DOHH2 (cell line): ENCODE data around the gene TNFAIP1.

Source experiments
- H3F3A ChIP-seq: fragments of 200-600 bp; sonication (generic), shearing (Covaris generic); 2 replicates; pipeline ENCODE4 v1.6.0; 2016; ENCODE audit warnings: antibody characterized with exemption, mild to moderate bottlenecking; ENCODE audit not compliant: control insufficient read depth, insufficient read depth
- H3K27ac ChIP-seq: fragments of 200-600 bp; sonication (generic); 2 replicates; pipeline ENCODE4 v1.5.1; 2014; ENCODE audit warnings: low read depth, mild to moderate bottlenecking, low read length, moderate library complexity
- H3K27me3 ChIP-seq: fragments of 200-600 bp; sonication (generic); 2 replicates; pipeline ENCODE4 v1.6.1; 2014; ENCODE audit warnings: mild to moderate bottlenecking, low read length, mixed read lengths; ENCODE audit not compliant: control insufficient read depth
- H3K36me3 ChIP-seq: fragments of 200-600 bp; sonication (generic); 2 replicates; pipeline ENCODE4 v1.6.1; 2014; ENCODE audit warnings: mild to moderate bottlenecking, low read length, moderate library complexity, mixed read lengths; ENCODE audit not compliant: control insufficient read depth
- H3K4me1 ChIP-seq: fragments of 200-600 bp; sonication (generic); 2 replicates; pipeline ENCODE4 v1.6.1; 2014; ENCODE audit warnings: mild to moderate bottlenecking, low read length, mixed read lengths; ENCODE audit not compliant: control insufficient read depth
- H3K4me2 ChIP-seq: fragments of 200-600 bp; sonication (generic); 2 replicates; pipeline ENCODE4 v1.6.0; 2014; ENCODE audit warnings: mild to moderate bottlenecking, low read length, moderate library complexity
- H3K4me3 ChIP-seq: fragments of 200-600 bp; sonication (generic); 2 replicates; pipeline ENCODE4 v1.5.1; 2014; ENCODE audit warnings: mild to moderate bottlenecking, low read length, mixed read lengths
- H3K79me2 ChIP-seq: fragments of 200-600 bp; sonication (generic); 2 replicates; pipeline ENCODE4 v1.6.1; 2014; ENCODE audit warnings: mild to moderate bottlenecking, low read length, mixed read lengths; ENCODE audit not compliant: control insufficient read depth
- H3K9me2 ChIP-seq: fragments of 200-600 bp; sonication (generic); replicated peaks from 2 replicates; pipeline ENCODE4 v1.6.1; 2014; ENCODE audit warnings: mild to moderate bottlenecking, low read length, mixed read lengths; ENCODE audit not compliant: control insufficient read depth
- H3K9me3 ChIP-seq: fragments of 200-600 bp; sonication (generic); 2 replicates; pipeline ENCODE4 v1.6.1; 2014; ENCODE audit warnings: antibody characterized with exemption, low read length, mixed read lengths; ENCODE audit not compliant: control insufficient read depth, insufficient read depth
- H4K20me1 ChIP-seq: fragments of 200-600 bp; sonication (generic); 2 replicates; pipeline ENCODE4 v1.6.0; 2014; ENCODE audit warnings: low read depth, mild to moderate bottlenecking, antibody characterized with exemption, low read length, moderate library complexity; ENCODE audit not compliant: control insufficient read depth, insufficient read depth
- CTCF ChIP-seq: fragments of 200-600 bp; sonication (generic); IDR thresholded peaks from one replicate; pipeline ENCODE4 v1.5.1; 2014; ENCODE audit warnings: antibody characterized with exemption, mild to moderate bottlenecking, low read depth, low read length; ENCODE audit not compliant: poor library complexity, severe bottlenecking
- EZH2phosphoT487 ChIP-seq: fragments of 200-600 bp; sonication (generic); IDR thresholded peaks from 2 replicates; pipeline ENCODE4 v1.6.1; 2017; ENCODE audit warnings: borderline replicate concordance, mild to moderate bottlenecking, antibody characterized with exemption, low read length, moderate library complexity, mixed read lengths

The TNFAIP1 gene

GRCh38 chr17:28341516-28341915 is 6.0 kb downstream of the TNFAIP1 start:
- Histone ChIP-seq H3K79me2 (peaks cover 21% of the 10 kb centered on the region), H4K20me1 (0 out of 2 replicates have a peak, but pooled peaks cover 3% of the 10 kb centered on the region), H3F3A (0 out of 2 replicates have a peak, but pooled peaks cover 2% of the 10 kb centered on the region), H3K36me3 (peaks cover 44% of the 10 kb centered on the region), H3K9me3 (no peaks in the 10 kb centered on the region), H3K4me1 (peaks cover 8% of the 10 kb centered on the region), H3K27me3 (no peaks in the 10 kb centered on the region), H3K9me2 (no peaks in the 10 kb centered on the region), H3K27ac (no peak overlapping the region), H3K4me2 (no peak overlapping the region), H3K4me3 (no peak overlapping the region)
- TF ChIP-seq EZH2phosphoT487 (no peak), CTCF (no peak)

GRCh38 chr17:28342313-28342712 is 6.8 kb downstream of the TNFAIP1 start:
- no peak for TF ChIP-seq EZH2phosphoT487
- no peak for TF ChIP-seq CTCF
- H3K36me3 ChIP-seq: peaks cover 52% of the 10 kb centered on the region
- no peak overlapping the region for H3K4me3 ChIP-seq
- 0 out of 2 replicates have a peak, but pooled peaks cover 3% of the 10 kb centered on the region for H4K20me1 ChIP-seq
- H3K9me2 ChIP-seq: no peaks in the 10 kb centered on the region
- H3K4me1 ChIP-seq: peaks cover 3% of the 10 kb centered on the region; the same call in 1 of the 2 replicates
- peaks cover 7% of the 10 kb centered on the region; the same call in 1 of the 2 replicates for H3F3A ChIP-seq
- peaks cover 13% of the 10 kb centered on the region for H3K79me2 ChIP-seq
- H3K9me3 ChIP-seq: no peaks in the 10 kb centered on the region
- no peak overlapping the region for H3K27ac ChIP-seq
- H3K4me2 ChIP-seq: no peak overlapping the region
- no peaks in the 10 kb centered on the region for H3K27me3 ChIP-seq

GRCh38 chr17:28343491-28343932 is 8.0 kb downstream of the TNFAIP1 start:
- Histone ChIP-seq H3K9me3 (no peaks in the 10 kb centered on the region), H3K79me2 (peaks cover 4% of the 10 kb centered on the region; the same call in 1 of the 2 replicates), H3K27ac (no peak overlapping the region), H3K36me3 (peaks cover 64% of the 10 kb centered on the region), H3F3A (peaks cover 7% of the 10 kb centered on the region; the same call in 1 of the 2 replicates), H3K9me2 (no peaks in the 10 kb centered on the region), H3K4me3 (no peak overlapping the region), H3K4me1 (peaks cover 3% of the 10 kb centered on the region; the same call in 1 of the 2 replicates), H3K27me3 (no peaks in the 10 kb centered on the region), H3K4me2 (no peak overlapping the region), H4K20me1 (0 out of 2 replicates have a peak, but pooled peaks cover 2% of the 10 kb centered on the region)
- TF ChIP-seq CTCF (no peak), EZH2phosphoT487 (no peak)
